H1 (cell line): ENCODE measurements around the gene MACROD2. TPM values are rescaled to one million over a fixed set of nuclear protein-coding genes. Genes with fewer than 3 reads are reported as not detected.

Experiments used
- NRF1 ChIP-seq: IDR thresholded peaks from 2 replicates; pipeline ENCODE4 v1.6.1; 2011; ENCODE audit warnings: mild to moderate bottlenecking, low read depth, low read length, improper control_type of control experiment
- SIN3A ChIP-seq, 2 experiments: IDR thresholded peaks in 1 of 2; conservative IDR thresholded peaks in 1 of 2; 2 replicates each; pipeline ENCODE4 v1.6.1; 2011 to 2012; ENCODE audit warnings: low read length in 2 of 2, improper control_type of control experiment in 1 of 2, low read depth in 1 of 2, mild to moderate bottlenecking in 1 of 2
- SP1 ChIP-seq: IDR thresholded peaks from 2 replicates; pipeline ENCODE4 v1.6.1; 2011; ENCODE audit warnings: low read depth, low read length
- TBP ChIP-seq: IDR thresholded peaks from 2 replicates; pipeline ENCODE4 v1.6.1; 2011; ENCODE audit warnings: low read depth, low read length, improper control_type of control experiment
- polyA plus RNA-seq, 7 experiments: library from polyadenylated mRNA; depleted of rRNA in 3 of 7; stranded (reverse) in 5 of 7; unstranded in 2 of 7; fragments of >200 nt in 5 of 7; fragments of 200-250 nt in 2 of 7; gene quantifications; 1 replicate in 5 of 7; 2 replicates in 1 of 7; 4 replicates in 1 of 7; pipeline versions ENCODE4 v1.2.1 to v1.2.3, GENCODE V29; 2011 to 2013; ENCODE audit warnings: missing spikeins in 2 of 7, mixed read lengths in 2 of 7
- total RNA-seq: library from RNA; stranded (reverse); fragmentation: NEBNext Ultra II Directional; extraction: Animal tissue kit (Norgen Biotek cat#: 25700); gene quantifications from 2 replicates; pipeline ENCODE4 v1.2.1, GENCODE V29; 2021
- TF ChIP-seq, protein P1 (sequence below): IDR thresholded peaks from 2 replicates; pipeline ENCODE4 v1.6.1; 2012; ENCODE audit warnings: low read length, inconsistent platforms
- TF ChIP-seq, protein P2 (sequence below): fragments of 300-600 bp; sonication (generic); IDR thresholded peaks from 2 replicates; pipeline ENCODE4 v1.7.1; 2012; ENCODE audit warnings: low read length, moderate library complexity, mild to moderate bottlenecking, inconsistent platforms; ENCODE audit not compliant: insufficient replicate concordance
- TF ChIP-seq, protein P3 (sequence below): IDR thresholded peaks from 2 replicates; pipeline ENCODE4 v1.6.1; 2011; ENCODE audit warnings: low read depth, mild to moderate bottlenecking, low read length; ENCODE audit not compliant: insufficient read depth

MACROD2 gene
- total and polyA plus RNA-seq, 2 of the 8 experiments (the other 6 are each of a cell fraction or from before 2014, with no cell fraction given), result 0.70 to 3.9 TPM

DNA sequence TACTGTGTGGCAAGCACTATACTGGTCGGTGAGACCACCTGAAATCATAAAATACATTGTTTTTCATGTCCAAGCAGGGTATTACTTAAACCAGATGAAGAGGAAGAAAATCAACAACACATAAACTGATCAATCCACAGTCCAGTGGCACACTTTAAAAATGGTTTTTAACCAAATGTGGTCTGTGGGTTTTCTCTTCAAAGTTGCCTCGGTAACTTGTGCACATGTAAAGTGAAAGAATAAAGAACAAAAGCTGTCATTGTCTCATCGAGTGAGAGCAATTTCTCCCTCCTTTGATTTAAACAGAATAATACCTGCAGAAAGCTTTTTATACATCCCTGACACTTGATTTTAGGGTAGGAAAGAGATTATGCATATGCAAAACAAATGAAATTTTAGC, 338.4 kb downstream of the MACROD2 start (continued):
- TF ChIP-seq, protein P1, sequence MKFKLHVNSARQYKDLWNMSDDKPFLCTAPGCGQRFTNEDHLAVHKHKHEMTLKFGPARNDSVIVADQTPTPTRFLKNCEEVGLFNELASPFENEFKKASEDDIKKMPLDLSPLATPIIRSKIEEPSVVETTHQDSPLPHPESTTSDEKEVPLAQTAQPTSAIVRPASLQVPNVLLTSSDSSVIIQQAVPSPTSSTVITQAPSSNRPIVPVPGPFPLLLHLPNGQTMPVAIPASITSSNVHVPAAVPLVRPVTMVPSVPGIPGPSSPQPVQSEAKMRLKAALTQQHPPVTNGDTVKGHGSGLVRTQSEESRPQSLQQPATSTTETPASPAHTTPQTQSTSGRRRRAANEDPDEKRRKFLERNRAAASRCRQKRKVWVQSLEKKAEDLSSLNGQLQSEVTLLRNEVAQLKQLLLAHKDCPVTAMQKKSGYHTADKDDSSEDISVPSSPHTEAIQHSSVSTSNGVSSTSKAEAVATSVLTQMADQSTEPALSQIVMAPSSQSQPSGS, result no peak
- TF ChIP-seq TBP, result no peak
- no peak for TF ChIP-seq NRF1
- TF ChIP-seq, protein P2, sequence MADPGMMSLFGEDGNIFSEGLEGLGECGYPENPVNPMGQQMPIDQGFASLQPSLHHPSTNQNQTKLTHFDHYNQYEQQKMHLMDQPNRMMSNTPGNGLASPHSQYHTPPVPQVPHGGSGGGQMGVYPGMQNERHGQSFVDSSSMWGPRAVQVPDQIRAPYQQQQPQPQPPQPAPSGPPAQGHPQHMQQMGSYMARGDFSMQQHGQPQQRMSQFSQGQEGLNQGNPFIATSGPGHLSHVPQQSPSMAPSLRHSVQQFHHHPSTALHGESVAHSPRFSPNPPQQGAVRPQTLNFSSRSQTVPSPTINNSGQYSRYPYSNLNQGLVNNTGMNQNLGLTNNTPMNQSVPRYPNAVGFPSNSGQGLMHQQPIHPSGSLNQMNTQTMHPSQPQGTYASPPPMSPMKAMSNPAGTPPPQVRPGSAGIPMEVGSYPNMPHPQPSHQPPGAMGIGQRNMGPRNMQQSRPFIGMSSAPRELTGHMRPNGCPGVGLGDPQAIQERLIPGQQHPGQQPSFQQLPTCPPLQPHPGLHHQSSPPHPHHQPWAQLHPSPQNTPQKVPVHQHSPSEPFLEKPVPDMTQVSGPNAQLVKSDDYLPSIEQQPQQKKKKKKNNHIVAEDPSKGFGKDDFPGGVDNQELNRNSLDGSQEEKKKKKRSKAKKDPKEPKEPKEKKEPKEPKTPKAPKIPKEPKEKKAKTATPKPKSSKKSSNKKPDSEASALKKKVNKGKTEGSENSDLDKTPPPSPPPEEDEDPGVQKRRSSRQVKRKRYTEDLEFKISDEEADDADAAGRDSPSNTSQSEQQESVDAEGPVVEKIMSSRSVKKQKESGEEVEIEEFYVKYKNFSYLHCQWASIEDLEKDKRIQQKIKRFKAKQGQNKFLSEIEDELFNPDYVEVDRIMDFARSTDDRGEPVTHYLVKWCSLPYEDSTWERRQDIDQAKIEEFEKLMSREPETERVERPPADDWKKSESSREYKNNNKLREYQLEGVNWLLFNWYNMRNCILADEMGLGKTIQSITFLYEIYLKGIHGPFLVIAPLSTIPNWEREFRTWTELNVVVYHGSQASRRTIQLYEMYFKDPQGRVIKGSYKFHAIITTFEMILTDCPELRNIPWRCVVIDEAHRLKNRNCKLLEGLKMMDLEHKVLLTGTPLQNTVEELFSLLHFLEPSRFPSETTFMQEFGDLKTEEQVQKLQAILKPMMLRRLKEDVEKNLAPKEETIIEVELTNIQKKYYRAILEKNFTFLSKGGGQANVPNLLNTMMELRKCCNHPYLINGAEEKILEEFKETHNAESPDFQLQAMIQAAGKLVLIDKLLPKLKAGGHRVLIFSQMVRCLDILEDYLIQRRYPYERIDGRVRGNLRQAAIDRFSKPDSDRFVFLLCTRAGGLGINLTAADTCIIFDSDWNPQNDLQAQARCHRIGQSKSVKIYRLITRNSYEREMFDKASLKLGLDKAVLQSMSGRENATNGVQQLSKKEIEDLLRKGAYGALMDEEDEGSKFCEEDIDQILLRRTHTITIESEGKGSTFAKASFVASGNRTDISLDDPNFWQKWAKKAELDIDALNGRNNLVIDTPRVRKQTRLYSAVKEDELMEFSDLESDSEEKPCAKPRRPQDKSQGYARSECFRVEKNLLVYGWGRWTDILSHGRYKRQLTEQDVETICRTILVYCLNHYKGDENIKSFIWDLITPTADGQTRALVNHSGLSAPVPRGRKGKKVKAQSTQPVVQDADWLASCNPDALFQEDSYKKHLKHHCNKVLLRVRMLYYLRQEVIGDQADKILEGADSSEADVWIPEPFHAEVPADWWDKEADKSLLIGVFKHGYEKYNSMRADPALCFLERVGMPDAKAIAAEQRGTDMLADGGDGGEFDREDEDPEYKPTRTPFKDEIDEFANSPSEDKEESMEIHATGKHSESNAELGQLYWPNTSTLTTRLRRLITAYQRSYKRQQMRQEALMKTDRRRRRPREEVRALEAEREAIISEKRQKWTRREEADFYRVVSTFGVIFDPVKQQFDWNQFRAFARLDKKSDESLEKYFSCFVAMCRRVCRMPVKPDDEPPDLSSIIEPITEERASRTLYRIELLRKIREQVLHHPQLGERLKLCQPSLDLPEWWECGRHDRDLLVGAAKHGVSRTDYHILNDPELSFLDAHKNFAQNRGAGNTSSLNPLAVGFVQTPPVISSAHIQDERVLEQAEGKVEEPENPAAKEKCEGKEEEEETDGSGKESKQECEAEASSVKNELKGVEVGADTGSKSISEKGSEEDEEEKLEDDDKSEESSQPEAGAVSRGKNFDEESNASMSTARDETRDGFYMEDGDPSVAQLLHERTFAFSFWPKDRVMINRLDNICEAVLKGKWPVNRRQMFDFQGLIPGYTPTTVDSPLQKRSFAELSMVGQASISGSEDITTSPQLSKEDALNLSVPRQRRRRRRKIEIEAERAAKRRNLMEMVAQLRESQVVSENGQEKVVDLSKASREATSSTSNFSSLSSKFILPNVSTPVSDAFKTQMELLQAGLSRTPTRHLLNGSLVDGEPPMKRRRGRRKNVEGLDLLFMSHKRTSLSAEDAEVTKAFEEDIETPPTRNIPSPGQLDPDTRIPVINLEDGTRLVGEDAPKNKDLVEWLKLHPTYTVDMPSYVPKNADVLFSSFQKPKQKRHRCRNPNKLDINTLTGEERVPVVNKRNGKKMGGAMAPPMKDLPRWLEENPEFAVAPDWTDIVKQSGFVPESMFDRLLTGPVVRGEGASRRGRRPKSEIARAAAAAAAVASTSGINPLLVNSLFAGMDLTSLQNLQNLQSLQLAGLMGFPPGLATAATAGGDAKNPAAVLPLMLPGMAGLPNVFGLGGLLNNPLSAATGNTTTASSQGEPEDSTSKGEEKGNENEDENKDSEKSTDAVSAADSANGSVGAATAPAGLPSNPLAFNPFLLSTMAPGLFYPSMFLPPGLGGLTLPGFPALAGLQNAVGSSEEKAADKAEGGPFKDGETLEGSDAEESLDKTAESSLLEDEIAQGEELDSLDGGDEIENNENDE, result no peak
- no peak for TF ChIP-seq SP1
- no peak for TF ChIP-seq SIN3A (conservative IDR thresholded peaks at IDR 0.05 in 1 of 2, IDR thresholded peaks at IDR 0.05 in 1 of 2; ENCODE audit: low read depth in 1 of 2, low read length in 2 of 2)
- TF ChIP-seq, protein P3, sequence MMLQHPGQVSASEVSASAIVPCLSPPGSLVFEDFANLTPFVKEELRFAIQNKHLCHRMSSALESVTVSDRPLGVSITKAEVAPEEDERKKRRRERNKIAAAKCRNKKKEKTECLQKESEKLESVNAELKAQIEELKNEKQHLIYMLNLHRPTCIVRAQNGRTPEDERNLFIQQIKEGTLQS, result no peak
